RWPE1 (cell line): ENCODE measurements around the gene PRR12.

ENCODE experiments used
- CTCF ChIA-PET: fragments of 350-600 bp; sonication (Branson Sonifier 250); formaldehyde crosslinking; extraction: SDS; loops from one replicate; lab custom pipeline; 2021; lab: Yijun Ruan, JAX
- POLR2A ChIA-PET: fragments of 400-600 bp; formaldehyde crosslinking; extraction: SDS; loops from one replicate; lab custom pipeline; 2020; ENCODE audit warnings: antibody characterized with exemption; ENCODE audit not compliant: low non-redundant PET; lab: Yijun Ruan, JAX
- DNase-seq: peaks from one replicate; pipeline ENCODE4 v3.0.0; 2012; ENCODE audit warnings: low spot score
- H3K27ac ChIP-seq: fragments of 450-650 bp; 2 replicates; pipeline ENCODE4 v1.5.1; 2017
- TF ChIP-seq, protein P1 (sequence below): fragments of 450-650 bp; conservative IDR thresholded peaks from 2 replicates; pipeline ENCODE4 v1.5.1; 2017; ENCODE audit warnings: low read depth, mild to moderate bottlenecking

Gene PRR12

GRCh38 chr19:49579947-49580263 is 11.1 kb upstream of the PRR12 start:
- peak overlapping the region; percentile 70 for H3K27ac ChIP-seq
- ChIA-PET POLR2A (interaction anchor here (0.9 kb wide), 1 partner anchor 62 kb away, joined by 3 read pairs; the partner anchor contains the start of gene SCAF1), CTCF (interaction anchor here (0.6 to 2.7 kb wide), 2 partner anchors 9 to 434 kb away, joined by 3 to 9 read pairs; no protein-coding TSS in a partner anchor)
- DNase-seq = peak; percentile 6
- TF ChIP-seq, protein P1, sequence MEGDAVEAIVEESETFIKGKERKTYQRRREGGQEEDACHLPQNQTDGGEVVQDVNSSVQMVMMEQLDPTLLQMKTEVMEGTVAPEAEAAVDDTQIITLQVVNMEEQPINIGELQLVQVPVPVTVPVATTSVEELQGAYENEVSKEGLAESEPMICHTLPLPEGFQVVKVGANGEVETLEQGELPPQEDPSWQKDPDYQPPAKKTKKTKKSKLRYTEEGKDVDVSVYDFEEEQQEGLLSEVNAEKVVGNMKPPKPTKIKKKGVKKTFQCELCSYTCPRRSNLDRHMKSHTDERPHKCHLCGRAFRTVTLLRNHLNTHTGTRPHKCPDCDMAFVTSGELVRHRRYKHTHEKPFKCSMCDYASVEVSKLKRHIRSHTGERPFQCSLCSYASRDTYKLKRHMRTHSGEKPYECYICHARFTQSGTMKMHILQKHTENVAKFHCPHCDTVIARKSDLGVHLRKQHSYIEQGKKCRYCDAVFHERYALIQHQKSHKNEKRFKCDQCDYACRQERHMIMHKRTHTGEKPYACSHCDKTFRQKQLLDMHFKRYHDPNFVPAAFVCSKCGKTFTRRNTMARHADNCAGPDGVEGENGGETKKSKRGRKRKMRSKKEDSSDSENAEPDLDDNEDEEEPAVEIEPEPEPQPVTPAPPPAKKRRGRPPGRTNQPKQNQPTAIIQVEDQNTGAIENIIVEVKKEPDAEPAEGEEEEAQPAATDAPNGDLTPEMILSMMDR = no peak

GRCh38 chr19:49580264-49581006 is 10.5 kb upstream of the PRR12 start, which contains the start of gene NOSIP:
NOSIP (minus strand) TSS chr19:49580556; CDS start chr19:49560691, 19,865 bp downstream.
- TF ChIP-seq, protein P1 = no peak
- peak within 1 kb of the TSS; percentile 70 for H3K27ac ChIP-seq
- POLR2A ChIA-PET = interaction anchor here (0.5 to 0.9 kb wide), 4 partner anchors 19 to 1554 kb away, joined by 3 to 9 read pairs (median 5); partner anchors contain the start of gene SCAF1
- CTCF ChIA-PET = interaction anchor here (0.6 to 2.7 kb wide), 3 partner anchors 10 to 434 kb away, joined by 3 to 9 read pairs (median 3); no protein-coding TSS in a partner anchor
- peak; percentile 87 for DNase-seq

GRCh38 chr19:49581007-49581508 is 9.9 kb upstream of the PRR12 start, which contains the start of gene PRRG2:
PRRG2 (plus strand) TSS chr19:49581316; CDS start chr19:49583220, 1,904 bp downstream.
- CTCF ChIA-PET = interaction anchor here (0.6 to 2.7 kb wide), 2 partner anchors 11 to 100 kb away, joined by 3 to 9 read pairs; no protein-coding TSS in a partner anchor
- POLR2A ChIA-PET = interaction anchor here (0.5 to 1.2 kb wide), 5 partner anchors 20 to 1553 kb away, joined by 3 to 9 read pairs (median 4); partner anchors contain the start of gene SCAF1
- H3K27ac ChIP-seq = peak within 1 kb of the TSS; percentile 70
- TF ChIP-seq, protein P1 = no peak
- DNase-seq = no peak

- ChIA-PET CTCF (interaction anchor here (0.6 kb wide), 1 partner anchor 42 kb away, joined by 7 read pairs; no protein-coding TSS in a partner anchor), POLR2A (no interaction called here)
- TF ChIP-seq, protein P1 = no peak
- DNase-seq = no peak
- H3K27ac ChIP-seq = peak overlapping the region; percentile 36
Measured at GRCh38 chr19:49583239-49583638, 7.7 kb upstream of the PRR12 start.

DNA sequence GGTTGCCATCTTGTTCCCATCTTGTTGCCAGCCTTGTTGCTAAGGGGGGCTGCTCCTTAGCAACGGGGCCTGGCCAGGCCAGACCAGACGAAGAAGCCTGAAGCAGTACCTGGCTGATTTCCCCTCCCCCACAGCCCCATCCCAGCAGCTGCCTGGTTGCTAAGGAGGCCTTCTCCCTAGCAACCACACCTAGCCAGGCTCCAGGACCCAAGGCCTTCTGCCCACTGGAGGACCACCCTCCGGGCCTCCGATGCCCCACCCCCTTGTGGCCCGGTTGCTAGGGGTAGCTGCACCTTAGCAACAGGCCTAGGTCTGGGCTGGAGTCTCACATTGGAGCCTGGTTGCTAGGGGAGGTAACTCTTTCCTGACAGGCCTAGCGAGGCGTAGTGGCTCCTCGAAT is 6.0 kb upstream of the PRR12 start:
- POLR2A ChIA-PET = no interaction called here
- no peak overlapping the region for H3K27ac ChIP-seq
- no peak for DNase-seq
- CTCF ChIA-PET = no interaction called here
- TF ChIP-seq, protein P1 = no peak

DNA sequence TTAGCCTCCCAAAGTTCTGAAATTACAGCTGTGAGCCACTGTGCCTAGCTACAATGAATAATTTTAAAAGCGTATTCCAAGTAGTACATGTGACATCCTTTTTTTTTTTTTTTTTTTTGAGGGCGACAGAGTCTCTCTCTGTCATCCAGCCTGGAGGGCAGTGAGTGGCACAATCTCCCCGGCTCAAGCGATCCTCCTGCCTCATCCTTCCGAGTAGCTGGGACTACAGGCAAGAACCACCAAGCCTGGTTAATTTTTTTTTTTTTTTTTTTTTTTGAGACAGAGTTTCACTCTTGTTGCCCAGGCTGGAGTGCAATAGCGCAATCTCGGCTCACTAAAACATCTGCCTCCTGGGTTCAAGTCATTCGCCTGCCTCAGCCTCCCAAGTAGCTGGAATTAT is 3.8 kb upstream of the PRR12 start:
- TF ChIP-seq, protein P1 = no peak
- DNase-seq = no peak
- ChIA-PET POLR2A (interaction anchor here (0.6 kb wide), 1 partner anchor 54 kb away, joined by 3 read pairs; no protein-coding TSS in a partner anchor), CTCF (interaction anchor here (0.6 kb wide), 1 partner anchor 83 kb away, joined by 4 read pairs; no protein-coding TSS in a partner anchor)
- H3K27ac ChIP-seq = no peak overlapping the region
